MM.1S (cell line): ENCODE results near the gene CTNNA3.

Experiments
- DNase-seq: peaks from one replicate; pipeline ENCODE4 v3.0.0-alpha.2; 2015
- H2AFZ ChIP-seq: fragments of 300-600 bp; sonication (generic); 2 replicates; pipeline ENCODE4 v1.6.0; 2016; ENCODE audit warnings: antibody characterized with exemption, low read length
- H3F3A ChIP-seq: fragments of 300-600 bp; sonication (generic); 2 replicates; pipeline ENCODE4 v1.6.1; 2016; ENCODE audit warnings: mild to moderate bottlenecking, antibody characterized with exemption, low read length, moderate library complexity, mixed read lengths; ENCODE audit not compliant: insufficient read depth
- H3K27ac ChIP-seq: fragments of 300-600 bp; sonication (generic); 2 replicates; pipeline ENCODE4 v1.5.1; 2016; ENCODE audit warnings: mild to moderate bottlenecking, low read length
- H3K27me3 ChIP-seq: fragments of 300-600 bp; sonication (generic); replicated peaks from 2 replicates; pipeline ENCODE4 v1.6.0; 2016; ENCODE audit warnings: low read length; ENCODE audit not compliant: insufficient read depth
- H3K36me3 ChIP-seq: fragments of 300-600 bp; sonication (generic); replicated peaks from 2 replicates; pipeline ENCODE4 v1.6.1; 2016; ENCODE audit warnings: mild to moderate bottlenecking, low read length, mixed read lengths; ENCODE audit not compliant: insufficient read depth
- H3K4me1 ChIP-seq: fragments of 300-600 bp; sonication (generic); 2 replicates; pipeline ENCODE4 v1.6.1; 2016; ENCODE audit warnings: low read length, mixed read lengths
- H3K4me2 ChIP-seq: fragments of 300-600 bp; sonication (generic); 2 replicates; pipeline ENCODE4 v1.6.0; 2016; ENCODE audit warnings: low read depth, low read length
- H3K4me3 ChIP-seq: fragments of 300-600 bp; sonication (generic); 2 replicates; pipeline ENCODE4 v1.5.1; 2016; ENCODE audit warnings: low read length, mixed read lengths
- H3K79me2 ChIP-seq: fragments of 300-600 bp; sonication (generic); 2 replicates; pipeline ENCODE4 v1.6.1; 2016; ENCODE audit warnings: mixed run types, low read length, mixed read lengths
- H3K9ac ChIP-seq: fragments of 300-600 bp; sonication (generic); 2 replicates; pipeline ENCODE4 v1.6.1; 2016; ENCODE audit warnings: low read length, mixed read lengths
- H3K9me2 ChIP-seq: fragments of 300-600 bp; sonication (generic); replicated peaks from 2 replicates; pipeline ENCODE4 v1.6.1; 2016; ENCODE audit warnings: mild to moderate bottlenecking, low read length, mixed read lengths; ENCODE audit not compliant: insufficient read depth
- H3K9me3 ChIP-seq: fragments of 300-600 bp; sonication (generic); replicated peaks from 2 replicates; pipeline ENCODE4 v1.6.1; 2016; ENCODE audit warnings: mild to moderate bottlenecking, low read length, mixed read lengths; ENCODE audit not compliant: insufficient read depth
- H4K20me1 ChIP-seq: fragments of 300-600 bp; sonication (generic); 2 replicates; pipeline ENCODE4 v1.6.1; 2016; ENCODE audit warnings: mild to moderate bottlenecking, low read length, moderate library complexity, mixed read lengths; ENCODE audit not compliant: insufficient read depth
- CTCF ChIP-seq: fragments of 300-600 bp; sonication (generic); IDR thresholded peaks from 2 replicates; pipeline ENCODE4 v1.5.1; 2016; ENCODE audit warnings: antibody characterized with exemption, low read length, mixed read lengths
- EZH2 ChIP-seq: fragments of 300-600 bp; sonication (generic); optimal IDR thresholded peaks from 2 replicates; pipeline ENCODE3; 2017; ENCODE audit warnings: low read depth, mild to moderate bottlenecking, antibody characterized with exemption, low read length, mixed read lengths
- EZH2phosphoT487 ChIP-seq: fragments of 300-600 bp; sonication (generic); IDR thresholded peaks from 2 replicates; pipeline ENCODE4 v1.6.1; 2018; ENCODE audit warnings: antibody characterized with exemption, low read length

The CTNNA3 gene

GRCh38 chr10:67095531-67095930 lies 600.5 kb downstream of the CTNNA3 start:
- H3K27me3 ChIP-seq: no peaks in the 10 kb centered on the region
- no peaks in the 10 kb centered on the region for H3K9me3 ChIP-seq
- DNase-seq: no peak
- no peak overlapping the region for H3K4me3 ChIP-seq
- H3K4me1 ChIP-seq: no peaks in the 10 kb centered on the region
- H3K9ac ChIP-seq: no peak overlapping the region
- no peaks in the 10 kb centered on the region for H3K9me2 ChIP-seq
- H3F3A ChIP-seq: no peaks in the 10 kb centered on the region
- TF ChIP-seq EZH2phosphoT487: no peak
- TF ChIP-seq EZH2: no peak
- no peak for TF ChIP-seq CTCF
- H3K79me2 ChIP-seq: no peaks in the 10 kb centered on the region
- H4K20me1 ChIP-seq: no peaks in the 10 kb centered on the region
- no peak overlapping the region for H2AFZ ChIP-seq
- no peaks in the 10 kb centered on the region for H3K36me3 ChIP-seq
- H3K4me2 ChIP-seq: no peak overlapping the region
- no peak overlapping the region for H3K27ac ChIP-seq

- no peak for TF ChIP-seq CTCF
- TF ChIP-seq EZH2phosphoT487: no peak
- no peak for TF ChIP-seq EZH2
- Histone ChIP-seq H2AFZ (no peak overlapping the region), H3K9ac (no peak overlapping the region), H3K9me2 (no peaks in the 10 kb centered on the region), H4K20me1 (no peaks in the 10 kb centered on the region), H3K4me1 (no peaks in the 10 kb centered on the region), H3K27me3 (no peaks in the 10 kb centered on the region), H3K79me2 (no peaks in the 10 kb centered on the region), H3K4me3 (no peak overlapping the region), H3K9me3 (no peaks in the 10 kb centered on the region), H3K4me2 (no peak overlapping the region), H3K27ac (no peak overlapping the region), H3K36me3 (no peaks in the 10 kb centered on the region), H3F3A (no peaks in the 10 kb centered on the region)
- DNase-seq: no peak
Observed at GRCh38 chr10:67088036-67088435, 608.0 kb downstream of the CTNNA3 start.

GRCh38 chr10:67087135-67087425 lies 608.9 kb downstream of the CTNNA3 start:
- H3K4me3 ChIP-seq: no peak overlapping the region

More at GRCh38 chr10:67087135-67087425, 608.9 kb downstream of the CTNNA3 start:
- Histone ChIP-seq H3K27ac (no peak overlapping the region), H3K9me3 (no peaks in the 10 kb centered on the region), H3K4me2 (no peak overlapping the region), H3K36me3 (no peaks in the 10 kb centered on the region), H3F3A (no peaks in the 10 kb centered on the region), H3K9me2 (no peaks in the 10 kb centered on the region), H2AFZ (no peak overlapping the region), H4K20me1 (no peaks in the 10 kb centered on the region), H3K9ac (no peak overlapping the region), H3K4me1 (no peaks in the 10 kb centered on the region), H3K79me2 (no peaks in the 10 kb centered on the region), H3K27me3 (no peaks in the 10 kb centered on the region)
- DNase-seq: no peak
- TF ChIP-seq EZH2phosphoT487 (no peak), EZH2 (no peak), CTCF (no peak)
